Uterus (tissue), 4 donors: ENCODE measurements around the gene SART3. TPM values are rescaled to one million over a fixed set of nuclear protein-coding genes. Genes with fewer than 3 reads are reported as not detected.

Experiments used
- DNase-seq, 2 donors: peaks; one replicate each; pipeline ENCODE4 v3.0.0-alpha.2; 2019 to 2020
- H3K27ac ChIP-seq, 2 donors: fragments of 200-600 bp; sonication (generic); 1 replicate in 1 of 2; 2 replicates in 1 of 2; pipeline ENCODE4 v1.5.1; 2016 to 2018
- H3K27me3 ChIP-seq, 2 donors: fragments of 200-600 bp; sonication (generic); one replicate each; pipeline ENCODE4 v1.5.1; 2018 to 2019; ENCODE audit warnings: control low read depth in 1 of 2
- H3K36me3 ChIP-seq, 2 donors: fragments of 200-600 bp; sonication (generic); one replicate each; pipeline ENCODE4 v1.5.1; 2019; ENCODE audit warnings: control low read depth in 1 of 2
- H3K4me1 ChIP-seq, 2 donors: fragments of 200-600 bp; sonication (generic); one replicate each; pipeline ENCODE4 v1.5.1; 2018 to 2019; ENCODE audit warnings: control low read depth in 1 of 2
- H3K4me3 ChIP-seq, 2 donors: fragments of 200-600 bp; sonication (generic); 1 replicate in 1 of 2; 2 replicates in 1 of 2; pipeline ENCODE4 v1.5.1; 2018 to 2019; ENCODE audit warnings: mild to moderate bottlenecking in 1 of 2
- H3K9me3 ChIP-seq, 2 donors: fragments of 200-600 bp; sonication (generic); one replicate each; pipeline ENCODE4 v1.5.1; 2019; ENCODE audit warnings: control low read depth in 1 of 2
- POLR2A ChIP-seq, 2 donors: fragments of 450-650 bp; IDR thresholded peaks; one replicate each; pipeline ENCODE4 v1.6.1; 2016; ENCODE audit warnings: antibody characterized with exemption in 2 of 2, mild to moderate bottlenecking in 1 of 2, moderate library complexity in 1 of 2
- intact Hi-C: fragments of 100-400 bp; cut with DNase I; formaldehyde crosslinking; loops from one replicate; pipeline ENCODE4 v1.15.1; 2023; ENCODE audit warnings: low total_unique reads
- total RNA-seq, 4 donors: library from RNA; depleted of rRNA in 3 of 4; stranded (reverse); fragments of >200 nt in 3 of 4; gene quantifications; one replicate each; pipeline versions ENCODE4 v1.1.0 to v1.2.4, GENCODE V29; 2014 to 2023
- TF ChIP-seq, protein P1 (sequence below), 4 experiments: fragments of 200-600 bp in 2 of 4; fragments of 450-650 bp in 2 of 4; sonication (generic) in 2 of 4; IDR thresholded peaks; one replicate each; pipeline ENCODE4 v1.5.1; 2016 to 2019; ENCODE audit warnings: antibody characterized with exemption in 4 of 4, mild to moderate bottlenecking in 2 of 4, moderate library complexity in 1 of 4
- donor health status: DM: yes; HTN: yes; CAD: no.

Gene SART3
- total RNA-seq, 4 donors from 2014 or later, result 16.2 to 86.1 (median 55.7) TPM

GRCh38 chr12:108571609-108572165 is 10.7 kb upstream of the SART3 start:
- TF ChIP-seq POLR2A (IDR thresholded peaks at IDR 0.05), result no peak
- TF ChIP-seq, protein P1, sequence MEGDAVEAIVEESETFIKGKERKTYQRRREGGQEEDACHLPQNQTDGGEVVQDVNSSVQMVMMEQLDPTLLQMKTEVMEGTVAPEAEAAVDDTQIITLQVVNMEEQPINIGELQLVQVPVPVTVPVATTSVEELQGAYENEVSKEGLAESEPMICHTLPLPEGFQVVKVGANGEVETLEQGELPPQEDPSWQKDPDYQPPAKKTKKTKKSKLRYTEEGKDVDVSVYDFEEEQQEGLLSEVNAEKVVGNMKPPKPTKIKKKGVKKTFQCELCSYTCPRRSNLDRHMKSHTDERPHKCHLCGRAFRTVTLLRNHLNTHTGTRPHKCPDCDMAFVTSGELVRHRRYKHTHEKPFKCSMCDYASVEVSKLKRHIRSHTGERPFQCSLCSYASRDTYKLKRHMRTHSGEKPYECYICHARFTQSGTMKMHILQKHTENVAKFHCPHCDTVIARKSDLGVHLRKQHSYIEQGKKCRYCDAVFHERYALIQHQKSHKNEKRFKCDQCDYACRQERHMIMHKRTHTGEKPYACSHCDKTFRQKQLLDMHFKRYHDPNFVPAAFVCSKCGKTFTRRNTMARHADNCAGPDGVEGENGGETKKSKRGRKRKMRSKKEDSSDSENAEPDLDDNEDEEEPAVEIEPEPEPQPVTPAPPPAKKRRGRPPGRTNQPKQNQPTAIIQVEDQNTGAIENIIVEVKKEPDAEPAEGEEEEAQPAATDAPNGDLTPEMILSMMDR (IDR thresholded peaks at IDR 0.05), result no peak
- Histone ChIP-seq H3K4me1 (no peaks in the 10 kb centered on the region), H3K4me3 (no peak overlapping the region), H3K27me3 (no peaks in the 10 kb centered on the region), H3K27ac (no peak overlapping the region), H3K9me3 (no peaks in the 10 kb centered on the region), H3K36me3 (no peaks in the 10 kb centered on the region)
- no peak for DNase-seq
- intact Hi-C loops, result no loop called here

DNA sequence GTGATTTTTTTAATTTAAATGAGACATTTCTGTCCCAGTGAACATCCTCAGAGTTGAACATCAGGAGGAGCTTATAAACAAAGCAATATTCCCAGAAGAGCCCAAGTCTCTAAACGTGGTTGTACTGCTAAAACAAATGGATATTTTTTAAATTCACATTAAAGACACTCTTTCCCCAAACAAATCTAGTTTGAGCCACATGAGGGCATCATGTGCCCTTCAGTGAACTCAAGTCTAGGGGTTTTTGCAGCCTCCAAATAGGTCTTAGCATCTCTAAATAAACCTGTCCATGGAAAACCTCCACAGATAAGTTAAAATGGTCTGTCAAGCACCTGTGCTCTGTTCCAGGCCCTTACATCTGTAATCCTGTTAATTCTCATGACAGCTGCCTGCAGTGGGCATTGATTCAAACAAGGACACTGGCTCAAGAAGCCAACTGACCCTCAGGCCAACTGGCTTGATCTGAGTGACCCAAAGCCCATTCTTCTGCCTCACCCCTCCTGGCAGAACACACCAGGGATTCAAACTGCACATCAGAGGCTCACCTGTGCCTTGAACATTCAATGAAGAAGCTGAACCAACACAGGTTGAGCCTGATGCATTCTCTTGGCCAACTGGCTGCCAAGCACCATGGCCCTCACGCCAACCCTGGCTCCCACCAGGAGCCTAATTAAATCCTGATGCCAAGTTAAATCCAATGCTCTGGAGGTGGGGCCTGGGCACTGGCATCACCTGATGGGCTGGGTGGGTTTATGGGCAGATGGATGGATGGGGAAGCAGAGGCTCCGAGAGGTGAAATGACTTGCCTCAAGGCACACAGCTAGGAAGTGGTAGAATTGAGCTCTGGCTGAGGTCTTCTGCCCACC is 10.0 kb upstream of the SART3 start:
- DNase-seq, result no peak
- intact Hi-C loops, result no loop called here
- Histone ChIP-seq H3K27me3 (no peaks in the 10 kb centered on the region), H3K36me3 (no peaks in the 10 kb centered on the region), H3K4me1 (no peaks in the 10 kb centered on the region), H3K9me3 (no peaks in the 10 kb centered on the region), H3K4me3 (no peak overlapping the region), H3K27ac (no peak overlapping the region)
- TF ChIP-seq POLR2A (IDR thresholded peaks at IDR 0.05), result no peak
- TF ChIP-seq, protein P1 (IDR thresholded peaks at IDR 0.05), result peak in 3 of 4 experiments; percentile 35 to 58 (median 50)

GRCh38 chr12:108568338-108569154 is 7.6 kb upstream of the SART3 start:
- Histone ChIP-seq H3K4me1 (peaks cover 0 to 3% of the 10 kb centered on the region in 2 donors), H3K27me3 (no peaks in the 10 kb centered on the region), H3K36me3 (no peaks in the 10 kb centered on the region), H3K9me3 (no peaks in the 10 kb centered on the region), H3K27ac (peak overlapping the region in 1 of 2 donors; percentile 5), H3K4me3 (no peak overlapping the region)
- DNase-seq, result no peak
- intact Hi-C loops, result loop anchor here (10.0 kb wide), 1 partner anchor 526 kb away; the partner anchor contains the start of genes ALKBH2 and UNG
- TF ChIP-seq, protein P1 (IDR thresholded peaks at IDR 0.05), result no peak
- TF ChIP-seq POLR2A (IDR thresholded peaks at IDR 0.05), result no peak

- H3K9me3 ChIP-seq, result no peaks in the 10 kb centered on the region
- H3K36me3 ChIP-seq, result no peaks in the 10 kb centered on the region
- no peak overlapping the region for H3K4me3 ChIP-seq
- H3K4me1 ChIP-seq, result peaks cover 0 to 3% of the 10 kb centered on the region in 2 donors
- H3K27me3 ChIP-seq, result no peaks in the 10 kb centered on the region
- H3K27ac ChIP-seq, result peak overlapping the region; percentile 5 to 24
- TF ChIP-seq, protein P1 (IDR thresholded peaks at IDR 0.05), result no peak
- intact Hi-C loops, result loop anchor here (10.0 kb wide), 1 partner anchor 527 kb away; the partner anchor contains the start of genes ALKBH2 and UNG
- no peak for DNase-seq
Measured at GRCh38 chr12:108567406-108568337, 6.7 kb upstream of the SART3 start.
